Right lobe of liver (tissue), 6 donors: Measurements from ENCODE around the gene PTPN13. TPM values are rescaled to one million over a fixed set of nuclear protein-coding genes. Genes with fewer than 3 reads are reported as not detected.

ENCODE experiments used
- ATAC-seq, 4 donors: fragments of 200-7000 bp; cut with Tn5 transposase; one replicate each; pipeline ENCODE4 v1.9.1; 2020; ENCODE audit warnings: mild to moderate bottlenecking in 4 of 4, moderate library complexity in 4 of 4
- DNase-seq, 3 donors: peaks; one replicate each; pipeline ENCODE4 v3.0.0-alpha.2; 2020
- H3K27ac ChIP-seq, 3 donors: fragments of 200-600 bp; one replicate each; pipeline ENCODE4 v1.8.0; 2022
- H3K27me3 ChIP-seq, 2 donors: fragments of 200-600 bp; one replicate each; pipeline ENCODE4 v1.8.0; 2022
- H3K36me3 ChIP-seq, 4 donors: fragments of 200-600 bp; sonication (generic) in 1 of 4; one replicate each; pipeline versions ENCODE4 v1.5.1 to v1.8.0; 2017 to 2022; ENCODE audit warnings: control low read depth in 1 of 4
- H3K4me1 ChIP-seq, 4 donors: fragments of 200-600 bp; sonication (generic) in 1 of 4; one replicate each; pipeline versions ENCODE4 v1.5.1 to v1.8.0; 2017 to 2022; ENCODE audit warnings: control low read depth in 1 of 4
- H3K4me3 ChIP-seq, 3 donors: fragments of 200-600 bp; one replicate each; pipeline ENCODE4 v1.8.0; 2022
- H3K9me3 ChIP-seq, 4 donors: fragments of 200-600 bp; sonication (generic) in 1 of 4; one replicate each; pipeline versions ENCODE4 v1.5.1 to v1.8.0; 2017 to 2022; ENCODE audit warnings: control low read depth in 1 of 4
- CTCF ChIP-seq, 4 donors: fragments of 200-600 bp in 3 of 4; fragments of 450-650 bp in 1 of 4; IDR thresholded peaks; one replicate each; pipeline versions ENCODE4 v1.5.1 to v1.8.0; 2016 to 2022; ENCODE audit warnings: antibody characterized with exemption in 4 of 4, mild to moderate bottlenecking in 2 of 4
- POLR2A ChIP-seq: fragments of 450-650 bp; IDR thresholded peaks from one replicate; pipeline ENCODE4 v1.6.1; 2017; ENCODE audit warnings: antibody characterized with exemption, mild to moderate bottlenecking
- WGBS: methylation state at CpG from one replicate; pipeline ENCODE4 v1.1.6; 2018; ENCODE audit warnings: low coverage, low lambda C conversion rate; ENCODE audit not compliant: insufficient coverage; ENCODE audit errors: missing lambda C conversion rate; 5-methylcytosine and 5-hydroxymethylcytosine counted together
- intact Hi-C, 2 donors: fragments of 100-400 bp; cut with DNase I; formaldehyde crosslinking; loops; one replicate each; pipeline versions ENCODE4 v1.11.2 to v1.14.1; 2022
- total RNA-seq, 6 experiments: library from RNA; depleted of rRNA in 2 of 6; stranded (reverse); fragments of >200 nt in 2 of 6; fragmentation: NEBNext Ultra II Directional in 3 of 6; extraction: Animal tissue kit (Norgen Biotek cat#: 25700) in 3 of 6; gene quantifications; one replicate each; pipeline versions ENCODE4 v1.1.0 to v1.2.4, GENCODE V29; 2016 to 2023
- donor health status: DM: no; HTN: yes; CAD: no.
- donor health status: DM: no; HTN: no; CAD: no.
- donor health status: DM: no; HTN: no; CAD: no.
- donor health status: DM: no; HTN: yes; CAD: no.
- donor health status: DM: no; HTN: yes; CAD: no.

The PTPN13 gene
- total RNA-seq, 6 experiments from 2014 or later: 0.73 to 2.2 (median 1.0) TPM

GRCh38 chr4:86603311-86603885 lies 9.3 kb downstream of the PTPN13 start:
- WGBS: 47% methylated on average over 1 of the region's 1 CpG
- ATAC-seq (no peak), DNase-seq (no peak)
- no peaks in the 10 kb centered on the region for H3K9me3 ChIP-seq
- H3K36me3 ChIP-seq: no peaks in the 10 kb centered on the region
- H3K27ac ChIP-seq: no peak overlapping the region
- no peak overlapping the region for H3K4me3 ChIP-seq
- intact Hi-C loops: no loop called here
- no peaks in the 10 kb centered on the region for H3K4me1 ChIP-seq
- TF ChIP-seq POLR2A: no peak
- TF ChIP-seq CTCF (IDR thresholded peaks at IDR 0.05): no peak
- H3K27me3 ChIP-seq: no peaks in the 10 kb centered on the region

- no peak for ATAC-seq
- Histone ChIP-seq H3K27ac (no peak overlapping the region), H3K4me3 (no peak overlapping the region), H3K9me3 (no peaks in the 10 kb centered on the region), H3K27me3 (no peaks in the 10 kb centered on the region), H3K4me1 (no peaks in the 10 kb centered on the region), H3K36me3 (no peaks in the 10 kb centered on the region)
- intact Hi-C loops: no loop called here
- no peak for TF ChIP-seq POLR2A
- no peak for TF ChIP-seq CTCF (IDR thresholded peaks at IDR 0.05)
- no peak for DNase-seq
Measured at GRCh38 chr4:86606809-86607208, 12.7 kb downstream of the PTPN13 start.

GRCh38 chr4:86608757-86609375 lies 14.8 kb downstream of the PTPN13 start:
- Histone ChIP-seq H3K4me3 (no peak overlapping the region), H3K9me3 (no peaks in the 10 kb centered on the region), H3K27ac (no peak overlapping the region), H3K4me1 (no peaks in the 10 kb centered on the region), H3K27me3 (no peaks in the 10 kb centered on the region), H3K36me3 (no peaks in the 10 kb centered on the region)
- TF ChIP-seq POLR2A: no peak
- TF ChIP-seq CTCF (IDR thresholded peaks at IDR 0.05): no peak
- no peak for ATAC-seq
- DNase-seq: no peak
- WGBS: 45% methylated on average over 2 of the region's 2 CpGs
- intact Hi-C loops: no loop called here

- TF ChIP-seq CTCF (IDR thresholded peaks at IDR 0.05) (no peak), POLR2A (no peak)
- intact Hi-C loops: no loop called here
- Histone ChIP-seq H3K27me3 (no peaks in the 10 kb centered on the region), H3K36me3 (no peaks in the 10 kb centered on the region), H3K4me1 (no peaks in the 10 kb centered on the region), H3K27ac (no peak overlapping the region), H3K4me3 (no peak overlapping the region), H3K9me3 (no peaks in the 10 kb centered on the region)
- no peak for DNase-seq
- no peak for ATAC-seq
- 50% methylated on average over 2 of the region's 2 CpGs for WGBS
Measured at GRCh38 chr4:86611757-86612156, 17.6 kb downstream of the PTPN13 start.

GRCh38 chr4:86613734-86614133 lies 19.6 kb downstream of the PTPN13 start:
- H3K27me3 ChIP-seq: no peaks in the 10 kb centered on the region
- no peak for ATAC-seq
- no peaks in the 10 kb centered on the region for H3K4me1 ChIP-seq
- DNase-seq: no peak
- H3K9me3 ChIP-seq: no peaks in the 10 kb centered on the region
- H3K4me3 ChIP-seq: no peak overlapping the region
- TF ChIP-seq CTCF (IDR thresholded peaks at IDR 0.05) (no peak), POLR2A (no peak)
- H3K27ac ChIP-seq: no peak overlapping the region
- 56% methylated on average over 2 of the region's 2 CpGs for WGBS
- H3K36me3 ChIP-seq: no peaks in the 10 kb centered on the region
- intact Hi-C loops: no loop called here
